Measurements from ENCODE around the gene DHCR24.

The DHCR24 gene

DNA sequence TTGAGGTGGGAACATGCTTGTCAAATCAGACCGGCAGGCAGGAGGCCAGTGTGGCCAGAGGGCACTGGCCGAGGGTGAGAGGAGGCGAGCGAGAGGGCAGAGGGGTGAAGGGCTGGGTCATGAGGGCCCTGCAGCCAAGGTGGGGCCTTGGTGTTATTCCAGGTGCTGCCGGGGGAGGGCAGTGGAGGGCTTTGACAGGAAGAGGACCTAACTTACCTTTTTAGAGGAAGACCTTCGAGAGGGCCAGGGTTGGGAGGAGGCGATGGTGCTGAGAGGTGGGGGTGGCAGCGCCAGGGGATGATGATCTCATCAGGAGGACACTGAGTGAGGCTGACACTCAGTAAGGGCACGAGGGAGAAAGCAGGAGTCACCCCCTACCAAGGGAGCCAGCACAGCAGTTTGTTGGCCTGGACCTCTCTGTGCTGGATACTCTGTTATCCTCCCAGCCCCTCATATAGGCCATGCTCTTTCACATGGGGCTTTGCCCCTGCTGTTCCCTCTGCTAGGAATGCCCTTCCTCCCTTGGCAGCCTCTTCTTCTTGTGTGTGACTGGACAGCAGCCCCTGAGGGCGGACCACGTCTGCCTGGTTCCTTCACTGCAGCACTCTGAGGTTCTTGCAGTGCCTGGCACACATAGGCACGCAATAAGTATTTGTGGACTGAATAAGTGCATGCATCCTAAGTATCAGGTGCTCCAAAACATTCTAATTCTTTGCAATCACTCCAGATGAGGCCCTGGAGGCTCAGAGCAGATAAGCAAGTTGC, 78.4 kb downstream of the DHCR24 start:
- Histone ChIP-seq H3K9me3 (ENCODE audit: severe bottlenecking) (no peaks in the 10 kb centered on the region), H3K27me3 (ENCODE audit: insufficient read depth, poor library complexity, severe bottlenecking) (no peaks in the 10 kb centered on the region), H3K4me3 (ENCODE audit: severe bottlenecking) (no peak overlapping the region), H3K36me3 (ENCODE audit: low read depth) (no peaks in the 10 kb centered on the region), H3K27ac (ENCODE audit: poor library complexity, severe bottlenecking) (no peak overlapping the region), H3K4me1 (ENCODE audit: insufficient read depth, poor library complexity, severe bottlenecking) (peaks cover 5% of the 10 kb centered on the region)
- DNase-seq (ENCODE audit: low spot score) (no peak), ATAC-seq (ENCODE audit: low read depth) (no peak)
- TF ChIP-seq, protein P1, sequence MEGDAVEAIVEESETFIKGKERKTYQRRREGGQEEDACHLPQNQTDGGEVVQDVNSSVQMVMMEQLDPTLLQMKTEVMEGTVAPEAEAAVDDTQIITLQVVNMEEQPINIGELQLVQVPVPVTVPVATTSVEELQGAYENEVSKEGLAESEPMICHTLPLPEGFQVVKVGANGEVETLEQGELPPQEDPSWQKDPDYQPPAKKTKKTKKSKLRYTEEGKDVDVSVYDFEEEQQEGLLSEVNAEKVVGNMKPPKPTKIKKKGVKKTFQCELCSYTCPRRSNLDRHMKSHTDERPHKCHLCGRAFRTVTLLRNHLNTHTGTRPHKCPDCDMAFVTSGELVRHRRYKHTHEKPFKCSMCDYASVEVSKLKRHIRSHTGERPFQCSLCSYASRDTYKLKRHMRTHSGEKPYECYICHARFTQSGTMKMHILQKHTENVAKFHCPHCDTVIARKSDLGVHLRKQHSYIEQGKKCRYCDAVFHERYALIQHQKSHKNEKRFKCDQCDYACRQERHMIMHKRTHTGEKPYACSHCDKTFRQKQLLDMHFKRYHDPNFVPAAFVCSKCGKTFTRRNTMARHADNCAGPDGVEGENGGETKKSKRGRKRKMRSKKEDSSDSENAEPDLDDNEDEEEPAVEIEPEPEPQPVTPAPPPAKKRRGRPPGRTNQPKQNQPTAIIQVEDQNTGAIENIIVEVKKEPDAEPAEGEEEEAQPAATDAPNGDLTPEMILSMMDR (IDR thresholded peaks at IDR 0.05; ENCODE audit: poor library complexity, severe bottlenecking): no peak

DNA sequence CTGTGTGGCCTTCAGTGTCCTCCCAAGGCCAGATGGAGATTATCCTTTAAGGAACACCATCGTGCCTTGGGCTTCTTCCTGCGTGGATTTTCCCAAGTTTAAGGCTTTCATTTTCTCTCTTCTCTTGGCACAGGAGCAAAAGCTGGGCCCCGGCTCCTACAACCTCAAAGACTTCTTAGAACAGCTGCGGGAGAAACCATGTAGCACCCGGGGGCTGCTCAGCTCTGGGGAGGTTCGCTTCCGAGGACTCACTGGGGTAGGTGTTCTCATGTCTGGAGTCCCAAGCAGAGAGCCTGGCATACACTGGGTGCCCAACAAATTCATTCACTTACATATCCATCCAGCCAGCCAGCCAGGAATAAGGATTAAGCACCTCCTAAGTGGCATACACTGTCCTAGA, 79.2 kb downstream of the DHCR24 start:
- no peaks in the 10 kb centered on the region for H3K36me3 ChIP-seq (ENCODE audit: low read depth)
- H3K4me3 ChIP-seq (ENCODE audit: severe bottlenecking): no peak overlapping the region
- H3K27ac ChIP-seq (ENCODE audit: poor library complexity, severe bottlenecking): no peak overlapping the region
- H3K27me3 ChIP-seq (ENCODE audit: insufficient read depth, poor library complexity, severe bottlenecking): no peaks in the 10 kb centered on the region
- peaks cover 5% of the 10 kb centered on the region for H3K4me1 ChIP-seq (ENCODE audit: insufficient read depth, poor library complexity, severe bottlenecking)
- ATAC-seq (ENCODE audit: low read depth) (no peak), DNase-seq (ENCODE audit: low spot score) (no peak)
- TF ChIP-seq, protein P1 (IDR thresholded peaks at IDR 0.05; ENCODE audit: poor library complexity, severe bottlenecking): no peak
- H3K9me3 ChIP-seq (ENCODE audit: severe bottlenecking): no peaks in the 10 kb centered on the region

DNA sequence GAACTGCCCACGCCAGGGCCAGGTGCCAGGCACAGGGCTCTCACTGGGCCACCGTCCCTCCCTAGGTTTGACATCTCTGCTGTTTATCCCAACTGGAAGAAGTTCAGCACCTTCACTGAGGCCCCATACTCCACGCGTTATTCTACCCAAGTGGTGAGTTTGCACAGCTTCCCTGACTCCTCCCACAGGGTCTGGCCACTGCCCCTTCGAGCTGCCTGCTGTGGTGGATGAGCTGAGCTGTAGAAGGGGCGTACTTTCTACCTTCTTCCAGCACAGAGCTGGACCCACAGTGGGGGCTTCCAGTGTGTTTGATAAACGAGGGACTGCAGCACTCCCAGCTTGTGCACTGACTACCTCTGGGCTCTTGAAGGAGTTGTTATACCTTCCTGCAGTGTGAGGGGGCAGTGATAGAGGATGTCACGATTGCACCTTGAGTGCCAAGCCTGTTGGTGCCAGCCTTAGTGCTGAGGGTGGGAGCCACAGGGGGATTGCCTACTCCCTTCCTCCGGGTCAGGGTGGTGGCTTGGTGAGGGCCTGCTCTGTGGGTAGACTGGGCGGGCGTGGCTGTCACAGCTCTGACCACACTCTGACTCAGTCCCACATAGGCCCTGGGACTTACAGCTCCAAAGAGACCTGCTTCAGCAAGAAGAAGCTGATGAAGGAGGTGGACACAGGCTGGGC, 79.9 kb downstream of the DHCR24 start:
- H3K4me3 ChIP-seq (ENCODE audit: severe bottlenecking): no peak overlapping the region
- H3K9me3 ChIP-seq (ENCODE audit: severe bottlenecking): no peaks in the 10 kb centered on the region
- TF ChIP-seq, protein P1 (IDR thresholded peaks at IDR 0.05; ENCODE audit: poor library complexity, severe bottlenecking): no peak
- H3K36me3 ChIP-seq (ENCODE audit: low read depth): no peaks in the 10 kb centered on the region
- H3K27ac ChIP-seq (ENCODE audit: poor library complexity, severe bottlenecking): no peak overlapping the region
- ATAC-seq (ENCODE audit: low read depth): peak; percentile 33; the same call in 2 of the 3 replicates
- no peaks in the 10 kb centered on the region for H3K27me3 ChIP-seq (ENCODE audit: insufficient read depth, poor library complexity, severe bottlenecking)
- peaks cover 5% of the 10 kb centered on the region for H3K4me1 ChIP-seq (ENCODE audit: insufficient read depth, poor library complexity, severe bottlenecking)
- no peak for DNase-seq (ENCODE audit: low spot score)

DNA sequence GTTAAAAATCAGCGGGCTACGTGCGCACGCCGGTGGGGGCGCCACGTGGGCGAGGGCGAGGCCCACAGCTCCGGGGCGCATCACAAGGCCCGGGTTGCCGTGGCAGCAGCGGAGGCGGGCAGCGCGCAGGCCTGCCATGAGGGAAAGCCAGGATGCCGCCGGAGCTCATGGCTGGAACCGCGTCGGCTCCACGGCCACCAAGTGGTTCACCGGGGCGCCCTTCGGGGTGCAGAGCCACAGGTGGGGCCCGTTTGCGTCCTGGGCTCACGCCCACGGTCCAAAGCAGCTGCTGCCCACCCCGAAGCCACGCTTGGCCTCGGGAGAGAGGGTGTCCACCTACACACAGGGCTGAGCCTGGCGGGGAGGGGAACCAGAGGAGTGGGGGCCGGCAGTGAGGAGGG, 81.0 kb downstream of the DHCR24 start:
- Histone ChIP-seq H3K36me3 (ENCODE audit: low read depth) (no peaks in the 10 kb centered on the region), H3K27ac (ENCODE audit: poor library complexity, severe bottlenecking) (no peak overlapping the region), H3K4me3 (ENCODE audit: severe bottlenecking) (no peak overlapping the region), H3K27me3 (ENCODE audit: insufficient read depth, poor library complexity, severe bottlenecking) (no peaks in the 10 kb centered on the region), H3K9me3 (ENCODE audit: severe bottlenecking) (no peaks in the 10 kb centered on the region), H3K4me1 (ENCODE audit: insufficient read depth, poor library complexity, severe bottlenecking) (peaks cover 5% of the 10 kb centered on the region)
- ATAC-seq (ENCODE audit: low read depth) (no peak), DNase-seq (ENCODE audit: low spot score) (no peak)
- TF ChIP-seq, protein P1 (IDR thresholded peaks at IDR 0.05; ENCODE audit: poor library complexity, severe bottlenecking): no peak

DNA sequence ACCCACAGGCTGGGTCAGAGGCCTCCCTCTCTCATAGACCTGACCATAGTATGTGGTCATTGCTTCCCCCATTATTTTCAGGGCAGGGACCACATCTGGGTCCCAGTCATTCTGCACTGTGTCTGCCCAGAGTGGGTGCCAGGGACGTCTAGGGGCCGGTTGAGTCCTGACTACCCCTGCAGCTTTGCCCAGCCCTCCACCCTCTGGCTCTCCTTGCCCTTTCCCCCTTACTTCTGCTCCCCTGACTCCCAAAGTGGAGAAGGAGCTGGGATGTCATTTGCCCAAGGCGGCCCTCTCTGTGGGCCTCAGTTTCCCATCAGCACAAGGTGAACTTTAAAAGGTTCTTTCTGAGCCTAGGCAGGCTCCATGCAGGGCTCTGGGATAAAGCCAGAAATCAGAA, 81.5 kb downstream of the DHCR24 start:
- no peak overlapping the region for H3K4me3 ChIP-seq (ENCODE audit: severe bottlenecking)
- no peak for DNase-seq (ENCODE audit: low spot score)
- H3K4me1 ChIP-seq (ENCODE audit: insufficient read depth, poor library complexity, severe bottlenecking): peaks cover 5% of the 10 kb centered on the region
- no peaks in the 10 kb centered on the region for H3K9me3 ChIP-seq (ENCODE audit: severe bottlenecking)
- TF ChIP-seq, protein P1 (IDR thresholded peaks at IDR 0.05; ENCODE audit: poor library complexity, severe bottlenecking): no peak
- H3K27me3 ChIP-seq (ENCODE audit: insufficient read depth, poor library complexity, severe bottlenecking): no peaks in the 10 kb centered on the region
- ATAC-seq (ENCODE audit: low read depth): no peak
- no peaks in the 10 kb centered on the region for H3K36me3 ChIP-seq (ENCODE audit: low read depth)
- no peak overlapping the region for H3K27ac ChIP-seq (ENCODE audit: poor library complexity, severe bottlenecking)
